Transverse colon (tissue), 4 donors: ENCODE measurements around the gene ARHGDIG. TPM values are rescaled to one million over a fixed set of nuclear protein-coding genes. Genes with fewer than 3 reads are reported as not detected.
"Not testable (repeated sequence)": the region's sequence is repeated elsewhere in the genome, so short reads cannot be mapped to it uniquely, and the experiment has no call there.

Experiments used
- DNase-seq: peaks from one replicate; pipeline ENCODE4 v3.0.0-alpha.2; 2019
- H3K27ac ChIP-seq, 4 donors: fragments of 200-600 bp; sonication (generic); 2 replicates each; pipeline ENCODE4 v1.5.1; 2016 to 2018; ENCODE audit warnings: inconsistent platforms in 4 of 4
- H3K27me3 ChIP-seq: fragments of 200-600 bp; sonication (generic); 2 replicates; pipeline ENCODE4 v1.5.1; 2017; ENCODE audit warnings: inconsistent platforms
- H3K36me3 ChIP-seq, 4 donors: fragments of 200-600 bp; sonication (generic); 2 replicates each; pipeline ENCODE4 v1.5.1; 2017 to 2019; ENCODE audit warnings: inconsistent platforms in 4 of 4
- H3K4me1 ChIP-seq, 4 donors: fragments of 200-600 bp; sonication (generic); 2 replicates each; pipeline ENCODE4 v1.5.1; 2017 to 2020; ENCODE audit warnings: inconsistent platforms in 4 of 4
- H3K4me3 ChIP-seq, 4 donors: fragments of 200-600 bp; sonication (generic); 1 replicate in 1 of 4; 2 replicates in 3 of 4; pipeline versions ENCODE4 v1.5.1 to v1.6.1; 2017 to 2019; ENCODE audit warnings: inconsistent platforms in 4 of 4
- H3K9me3 ChIP-seq, 2 donors: fragments of 200-600 bp; sonication (generic); 2 replicates each; pipeline ENCODE4 v1.5.1; 2017 to 2019; ENCODE audit warnings: inconsistent platforms in 2 of 2
- EP300 ChIP-seq: sonication (generic); formaldehyde crosslinking; IDR thresholded peaks from one replicate; pipeline ENCODE4 v1.6.1; 2017; ENCODE audit warnings: antibody characterized with exemption, low read depth
- POLR2A ChIP-seq: fragments of 450-650 bp; IDR thresholded peaks from one replicate; pipeline ENCODE4 v1.6.1; 2016; ENCODE audit warnings: antibody characterized with exemption, mild to moderate bottlenecking, moderate library complexity
- POLR2AphosphoS5 ChIP-seq, 3 donors: sonication (generic); formaldehyde crosslinking; IDR thresholded peaks; one replicate each; pipeline ENCODE4 v1.6.1; 2016; ENCODE audit warnings: antibody characterized with exemption in 3 of 3
- WGBS, 2 donors: methylation state at CpG; one replicate each; pipeline ENCODE4 v1.1.5; 2018; ENCODE audit warnings: low coverage in 1 of 2; 5-methylcytosine and 5-hydroxymethylcytosine counted together
- in situ Hi-C, 4 donors: fragments of 200-750 bp; cut with MboI; loops; one replicate each; pipeline versions ENCODE4 v1.15.0 to v1.15.1; 2017; ENCODE audit warnings: low sequenced_read_pairs in 3 of 4, low pct_ligation_motif_present in 1 of 4, low pct_unique_long_range_greater_than_20kb in 1 of 4
- intact Hi-C: fragments of 100-400 bp; cut with DNase I; formaldehyde crosslinking; loops from one replicate; pipeline ENCODE4 v1.15.1; 2023; ENCODE audit warnings: low total_unique reads
- total RNA-seq, 4 donors: library from RNA; depleted of rRNA; stranded (reverse); fragments of >200 nt; gene quantifications; one replicate each; pipeline ENCODE4 v1.1.0, GENCODE V29; 2016
- TF ChIP-seq, protein P1 (sequence below), 5 experiments: fragments of 200-600 bp in 3 of 5; fragments of 450-650 bp in 2 of 5; sonication (generic) in 3 of 5; IDR thresholded peaks; 1 replicate in 2 of 5; 2 replicates in 3 of 5; pipeline ENCODE4 v1.5.1; 2016 to 2017; ENCODE audit warnings: antibody characterized with exemption in 5 of 5, inconsistent platforms in 3 of 5, mild to moderate bottlenecking in 2 of 5, moderate library complexity in 1 of 5

Gene ARHGDIG
- total RNA-seq, 4 donors from 2014 or later, result 0.95 TPM; not detected in 3

DNA sequence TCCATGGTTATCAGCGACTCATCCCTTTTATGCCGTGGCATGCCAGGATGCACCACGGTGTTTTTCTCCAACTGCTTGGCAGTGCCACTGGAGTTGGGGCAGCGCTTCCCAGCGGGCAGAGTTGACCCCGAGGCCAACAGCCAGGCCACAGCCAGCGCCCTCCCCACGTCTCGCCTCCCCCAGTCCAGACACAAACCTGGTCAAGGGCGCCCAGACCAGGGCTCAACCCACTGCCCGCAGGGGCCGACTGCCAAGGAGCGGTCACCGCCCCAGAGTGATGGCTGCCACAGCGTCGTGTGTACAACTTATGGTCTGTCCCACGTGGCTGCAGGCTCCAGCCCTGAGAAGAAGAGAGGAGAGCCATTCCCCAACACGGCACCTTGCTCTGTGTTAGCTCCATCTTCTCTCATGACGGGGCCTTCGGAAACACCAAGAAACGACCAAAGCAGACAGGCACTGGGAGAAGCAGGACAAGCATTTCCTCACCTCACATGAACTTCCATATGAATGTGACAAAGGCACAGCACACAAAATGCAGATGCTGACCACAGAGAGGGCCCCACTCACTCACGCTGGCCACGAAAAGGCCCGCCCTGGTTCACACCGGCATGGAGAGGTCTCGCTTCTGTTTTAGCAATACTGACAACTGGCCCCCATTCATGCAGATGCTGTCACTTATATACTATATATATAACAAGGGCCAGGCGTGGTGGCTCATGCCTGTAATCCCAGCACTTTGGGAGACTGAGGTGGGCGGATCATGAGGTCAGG is 45.2 kb downstream of the ARHGDIG start:
- 78 to 86% methylated on average over 5 to 28 of the region's 28 CpGs for WGBS, 2 donors
- DNase-seq, result no peak
- H3K36me3 ChIP-seq, result no peaks in the 10 kb centered on the region
- peak overlapping the region; percentile 85 to 95 (median 91) for H3K27ac ChIP-seq
- no peaks in the 10 kb centered on the region for H3K27me3 ChIP-seq
- in situ Hi-C loops (no loop called here), intact Hi-C loops (no loop called here)
- TF ChIP-seq POLR2A, result no peak
- TF ChIP-seq, protein P1, sequence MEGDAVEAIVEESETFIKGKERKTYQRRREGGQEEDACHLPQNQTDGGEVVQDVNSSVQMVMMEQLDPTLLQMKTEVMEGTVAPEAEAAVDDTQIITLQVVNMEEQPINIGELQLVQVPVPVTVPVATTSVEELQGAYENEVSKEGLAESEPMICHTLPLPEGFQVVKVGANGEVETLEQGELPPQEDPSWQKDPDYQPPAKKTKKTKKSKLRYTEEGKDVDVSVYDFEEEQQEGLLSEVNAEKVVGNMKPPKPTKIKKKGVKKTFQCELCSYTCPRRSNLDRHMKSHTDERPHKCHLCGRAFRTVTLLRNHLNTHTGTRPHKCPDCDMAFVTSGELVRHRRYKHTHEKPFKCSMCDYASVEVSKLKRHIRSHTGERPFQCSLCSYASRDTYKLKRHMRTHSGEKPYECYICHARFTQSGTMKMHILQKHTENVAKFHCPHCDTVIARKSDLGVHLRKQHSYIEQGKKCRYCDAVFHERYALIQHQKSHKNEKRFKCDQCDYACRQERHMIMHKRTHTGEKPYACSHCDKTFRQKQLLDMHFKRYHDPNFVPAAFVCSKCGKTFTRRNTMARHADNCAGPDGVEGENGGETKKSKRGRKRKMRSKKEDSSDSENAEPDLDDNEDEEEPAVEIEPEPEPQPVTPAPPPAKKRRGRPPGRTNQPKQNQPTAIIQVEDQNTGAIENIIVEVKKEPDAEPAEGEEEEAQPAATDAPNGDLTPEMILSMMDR (IDR thresholded peaks at IDR 0.05), result no peak
- no peak for TF ChIP-seq POLR2AphosphoS5 (IDR thresholded peaks at IDR 0.05)
- no peak for TF ChIP-seq EP300
- H3K4me3 ChIP-seq, result peak overlapping the region in 2 of 4 donors; percentile 12 to 24
- peaks cover 20 to 57% (median 39%) of the 10 kb centered on the region in 4 donors for H3K4me1 ChIP-seq
- H3K9me3 ChIP-seq, result no peaks in the 10 kb centered on the region

DNA sequence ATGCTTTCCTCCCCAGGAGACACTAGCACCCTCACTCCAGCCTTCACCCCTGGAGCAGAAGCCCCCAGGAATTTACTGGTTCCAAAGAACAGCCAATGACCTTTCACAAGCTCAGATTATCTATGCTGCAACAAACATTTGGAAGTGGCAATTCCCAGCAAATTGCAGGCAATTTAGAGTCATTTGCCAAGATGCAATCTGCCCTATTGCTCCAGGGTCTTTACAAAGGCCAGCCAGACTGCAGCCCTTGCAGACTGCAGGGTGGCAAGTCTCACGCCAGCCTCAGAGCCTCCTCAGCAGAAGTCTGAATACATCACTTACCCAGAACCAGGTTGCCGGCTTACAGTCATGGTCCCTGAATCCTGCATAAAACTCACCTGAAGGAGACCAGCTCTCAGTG is 50.4 kb downstream of the ARHGDIG start:
- H3K4me3 ChIP-seq, result no peak overlapping the region
- peaks cover 19 to 61% (median 43%) of the 10 kb centered on the region in 4 donors for H3K4me1 ChIP-seq
- no peaks in the 10 kb centered on the region for H3K27me3 ChIP-seq
- DNase-seq, result no peak
- H3K36me3 ChIP-seq, result no peaks in the 10 kb centered on the region
- H3K9me3 ChIP-seq, result no peaks in the 10 kb centered on the region
- peak overlapping the region; percentile 10 to 62 (median 44) for H3K27ac ChIP-seq
- TF ChIP-seq POLR2AphosphoS5 (IDR thresholded peaks at IDR 0.05) (no peak), POLR2A (no peak), EP300 (no peak)
- TF ChIP-seq, protein P1 (IDR thresholded peaks at IDR 0.05), result no peak
- intact Hi-C loops (no loop called here), in situ Hi-C loops (no loop called here)
- 62% methylated on average over 2 of the region's 2 CpGs; no CpG with 5 or more reads in 1 of the 2 donors for WGBS, 2 donors

DNA sequence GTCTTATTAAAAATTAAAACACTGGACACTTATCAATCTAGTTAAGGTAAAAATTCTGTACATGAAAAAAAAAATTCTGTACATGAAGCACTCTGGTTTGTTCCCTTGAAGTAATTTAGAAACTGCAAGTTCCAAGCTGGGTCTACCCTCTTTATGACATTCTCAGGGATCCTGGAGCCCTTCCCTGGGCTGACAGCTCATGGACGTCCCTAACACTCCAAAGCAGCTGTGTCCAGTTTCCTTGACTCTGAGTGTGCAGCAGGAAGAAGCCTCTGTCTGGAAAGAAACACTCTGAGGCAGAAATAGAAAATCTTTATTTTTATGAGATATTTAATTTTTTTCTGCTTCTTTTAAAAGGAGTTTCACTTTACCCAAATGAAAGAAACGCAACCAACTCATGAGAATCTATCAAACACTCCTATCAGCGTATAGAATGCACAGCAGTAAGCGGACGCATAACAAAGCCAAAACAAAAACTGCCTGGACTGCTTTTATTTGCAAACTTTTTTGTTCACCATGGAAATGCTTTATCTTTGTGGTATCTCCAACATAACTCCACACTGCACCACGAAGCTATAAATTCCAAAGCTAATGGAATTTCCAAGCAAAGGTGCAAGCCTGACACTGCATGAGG is 50.9 kb downstream of the ARHGDIG start:
- in situ Hi-C loops, H3K4me3 ChIP-seq, DNase-seq, H3K9me3 ChIP-seq, H3K36me3 ChIP-seq, H3K27me3 ChIP-seq, intact Hi-C loops: not testable (repeated sequence)
- Histone ChIP-seq H3K4me1 (peaks cover 16 to 61% (median 38%) of the 10 kb centered on the region in 4 donors), H3K27ac (peak overlapping the region; percentile 10 to 62 (median 44))
- 63 to 70% methylated on average over 2 to 6 of the region's 6 CpGs for WGBS, 2 donors

Other genes starting within 250 kb of the ARHGDIG start
- gene POLR3K, start 227.0 kb upstream of the ARHGDIG start, total RNA-seq, result 10 to 100 TPM in 1 of 4 donors, 1 to 10 TPM in 2, not detected in 1; 4.6 to 12.7 (median 5.2) TPM
- 10 to 100 TPM in 3 of 4 donors, 1 to 10 TPM in 1; 5.6 to 27.9 (median 20.2) TPM for gene SNRNP25, start 226.8 kb upstream of the ARHGDIG start, total RNA-seq
- gene RHBDF1, start 208.0 kb upstream of the ARHGDIG start, total RNA-seq, result 100 to 1,000 TPM in 1 of 4 donors, 10 to 100 TPM in 3; 11.9 to 179 (median 33.8) TPM
- 10 to 100 TPM; 22.3 to 63.2 (median 51.2) TPM for gene MPG, start 202.4 kb upstream of the ARHGDIG start, total RNA-seq
- 10 to 100 TPM; 12.8 to 99.5 (median 22.6) TPM for gene NPRL3, start 141.9 kb upstream of the ARHGDIG start, total RNA-seq
- not detected for gene HBZ, start 127.9 kb upstream of the ARHGDIG start, total RNA-seq
- gene HBM, start 114.6 kb upstream of the ARHGDIG start, total RNA-seq, result not detected
- 10 to 100 TPM in 1 of 4 donors, 1 to 10 TPM in 2, not detected in 1; 1.8 to 10.8 (median 7.0) TPM for gene HBA2, start 107.7 kb upstream of the ARHGDIG start, total RNA-seq
- gene HBA1, start 103.9 kb upstream of the ARHGDIG start, total RNA-seq, result 1 to 10 TPM in 1 of 4 donors, not detected in 3; 4.4 TPM
- not detected for gene HBQ1, start 100.1 kb upstream of the ARHGDIG start, total RNA-seq
- gene LUC7L, start 51.1 kb upstream of the ARHGDIG start, total RNA-seq, result 100 to 1,000 TPM in 3 of 4 donors, 10 to 100 TPM in 1; 85.1 to 316 (median 153) TPM
- 100 to 1,000 TPM in 2 of 4 donors, 10 to 100 TPM in 2; 55.4 to 328 (median 112) TPM for gene FAM234A, start 45.8 kb upstream of the ARHGDIG start, total RNA-seq
- 10 to 100 TPM in 1 of 4 donors, 1 to 10 TPM in 3; 2.0 to 24.3 (median 6.7) TPM for gene RGS11, start 4.6 kb upstream of the ARHGDIG start, total RNA-seq
- gene PDIA2, start 2.6 kb downstream of the ARHGDIG start, total RNA-seq, result 1 to 10 TPM in 1 of 4 donors, under 1 TPM in 2, not detected in 1; 0.55 to 2.6 (median 0.79) TPM
- 10 to 100 TPM; 41.4 to 73.7 (median 58.7) TPM for gene AXIN1, start 72.1 kb downstream of the ARHGDIG start, total RNA-seq
- gene MRPL28, start 89.9 kb downstream of the ARHGDIG start, total RNA-seq, result 10 to 100 TPM; 24.7 to 81.2 (median 53.0) TPM
- 100 to 1,000 TPM; 105 to 300 (median 179) TPM for gene PGAP6, start 101.4 kb downstream of the ARHGDIG start, total RNA-seq
- gene NME4, start 116.6 kb downstream of the ARHGDIG start, total RNA-seq, result 10 to 100 TPM; 37.5 to 82.3 (median 58.1) TPM
- 100 to 1,000 TPM in 2 of 4 donors, 10 to 100 TPM in 2; 65.7 to 148 (median 108) TPM for gene DECR2, start 121.3 kb downstream of the ARHGDIG start, total RNA-seq
- 10 to 100 TPM; 21.6 to 56.5 (median 42.2) TPM for gene RAB11FIP3, start 145.1 kb downstream of the ARHGDIG start, total RNA-seq
- gene CAPN15, start 247.1 kb downstream of the ARHGDIG start, total RNA-seq, result 100 to 1,000 TPM; 108 to 388 (median 175) TPM